Fibroblast of gingiva (primary cell): Measurements from ENCODE around the gene OLIG3.

Experiments used
- DNase-seq: peaks from one replicate; pipeline ENCODE4 v3.0.0-alpha.2; 2011; ENCODE audit warnings: low read depth

OLIG3 gene

GRCh38 chr6:137467211-137467610, 27.0 kb downstream of the OLIG3 start:
- DNase-seq: no peak

DNA sequence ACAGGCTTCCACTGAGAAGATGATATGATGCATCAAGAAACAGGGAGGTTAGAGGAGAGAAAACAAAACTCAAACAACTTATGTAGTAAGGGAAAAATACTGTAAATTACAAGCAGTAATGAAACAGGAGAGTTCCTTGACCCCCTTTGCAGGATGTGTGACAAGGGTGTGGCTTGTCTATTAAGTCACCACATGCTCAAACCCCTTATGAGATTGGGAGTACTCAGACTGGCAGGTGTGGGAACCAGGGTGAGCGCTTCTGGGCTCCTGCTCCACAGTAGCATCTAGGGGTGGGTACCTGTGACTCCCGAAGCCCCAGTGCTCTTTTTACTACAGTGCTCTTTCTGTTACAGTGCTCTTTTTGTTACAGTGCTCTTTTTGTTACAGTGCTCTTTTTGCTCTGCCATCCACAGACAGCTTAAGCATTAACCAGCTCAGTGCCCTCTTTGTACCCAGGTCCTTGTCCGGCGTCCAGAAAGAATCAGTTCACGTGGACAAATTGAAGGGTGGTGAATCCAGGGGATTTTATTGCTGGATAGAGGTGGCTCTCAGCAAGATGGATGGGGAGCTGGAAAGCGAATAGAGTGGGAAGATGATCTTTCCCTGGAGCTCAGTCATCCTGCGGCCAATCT, 28.7 kb downstream of the OLIG3 start:
- DNase-seq: no peak

- DNase-seq: peak; percentile 90
These were observed 41.8 kb downstream of the OLIG3 start for GRCh38 chr6:137452333-137452894.

DNA sequence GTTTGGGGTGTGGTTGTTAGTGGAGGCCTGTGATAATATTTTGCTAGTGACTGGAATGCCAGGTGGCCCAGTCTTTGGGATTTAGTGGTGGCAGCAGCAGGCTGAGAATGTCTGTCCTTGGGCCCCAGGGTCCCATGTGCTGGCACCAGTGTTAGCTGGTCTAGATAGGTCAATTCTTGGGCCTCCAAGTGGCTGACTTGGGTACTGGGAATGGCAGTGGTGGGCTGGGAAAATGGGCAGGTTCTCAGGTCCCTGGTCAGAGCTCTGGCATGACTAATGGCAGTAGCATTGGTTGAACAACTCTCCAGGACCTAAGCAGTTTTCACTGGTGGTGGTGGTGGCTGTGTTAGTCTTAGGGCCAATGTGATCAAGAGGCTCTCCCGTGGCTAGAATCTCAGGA, 50.3 kb downstream of the OLIG3 start:
- no peak for DNase-seq
